ENCODE data around the gene PEX12. TPM values are rescaled to one million over a fixed set of nuclear protein-coding genes. Genes with fewer than 3 reads are reported as not detected.

PEX12 gene
- 2.4 and 3.9 TPM in 2 replicates for total RNA-seq (2014; rRNA removed)
- Bru-seq, nascent RNA: percentile 59 among the genes with signal in this experiment
- percentile 63 among the genes with signal in this experiment for BruChase-seq, experiment 1, labeled RNA remaining after a 6-hour chase
- BruChase-seq, experiment 2, labeled RNA remaining after a 2-hour chase: percentile 84 among the genes with signal in this experiment
- long read RNA-seq, transcript PEX12-201 (3 exons, 2,675 nt): major isoform, 14 of 17 reads
- long read RNA-seq, partial matches to known transcripts: 3 of 17 reads
- long read RNA-seq, other reads (novel, unspliced or antisense): 0 of 17 reads

DNA sequence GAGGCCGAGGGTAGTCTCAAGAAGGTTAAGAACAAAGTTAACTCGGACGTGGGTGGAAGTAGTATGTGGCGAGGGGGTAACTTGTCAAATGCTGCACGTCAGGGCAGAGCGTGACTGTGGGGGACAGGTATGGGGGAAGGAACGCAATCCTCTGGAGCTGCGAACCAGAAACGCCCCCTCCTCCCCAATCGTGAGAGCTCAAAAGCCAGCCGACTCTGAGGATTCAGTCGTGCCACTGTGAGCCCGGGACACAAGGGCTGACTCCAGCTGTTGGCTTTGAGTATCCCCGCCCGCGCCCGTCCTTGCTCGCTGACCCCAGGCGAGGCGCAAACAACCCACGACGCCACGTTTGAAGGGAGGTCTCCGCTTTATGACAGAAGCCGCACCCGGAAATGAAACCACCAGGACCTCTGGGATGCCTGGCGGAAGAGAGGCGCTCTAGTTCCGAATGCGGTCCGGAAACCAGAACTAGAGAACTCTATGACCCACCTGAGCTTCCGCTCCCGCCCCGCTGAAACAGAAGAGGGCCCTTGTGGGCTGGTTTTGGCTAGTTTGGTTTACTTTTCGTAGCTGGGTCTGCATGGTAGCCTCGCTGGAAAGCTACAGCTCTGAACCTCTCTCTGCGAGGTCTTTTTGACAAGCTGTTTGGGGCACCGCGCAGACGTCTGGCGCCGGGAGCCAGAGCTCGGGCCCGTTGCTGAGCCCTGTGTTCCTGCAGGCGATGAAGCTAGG is at the start of gene PEX12:
TSS of gene PEX12 (minus strand) at position 375 of the 732 bp plus-strand sequence. CDS start 550 bp downstream, outside the sequence.
- CTCF ChIA-PET: interaction anchor here (0.8 kb wide), 1 partner anchor 23 kb away, joined by 4 read pairs; no protein-coding TSS in a partner anchor
- Histone ChIP-seq H3K4me2 (ENCODE audit: low read length) (peak within 1 kb of the TSS; percentile 93), H3K4me3 (ENCODE audit: low read length) (peak within 1 kb of the TSS; percentile 90), H3K9me2 (replicated peaks; ENCODE audit: low read length) (no peaks in the 10 kb centered on the region), H3K36me3 (ENCODE audit: low read depth, low read length) (peaks cover 3% of the 10 kb centered on the region; the same call in 1 of the 2 replicates), H3F3A (ENCODE audit: low read length, unreplicated experiment) (peaks cover 3% of the 10 kb centered on the region), H3K4me1 (ENCODE audit: insufficient read depth, low read length) (peaks cover 18% of the 10 kb centered on the region), H3K9ac (ENCODE audit: low read length) (peak within 1 kb of the TSS; percentile 94), H3K79me2 (ENCODE audit: low read length) (peaks cover 17% of the 10 kb centered on the region), H3K27me3 (ENCODE audit: low read length) (no peaks in the 10 kb centered on the region), H2AFZ (ENCODE audit: low read length) (peak within 1 kb of the TSS; percentile 85), H4K20me1 (ENCODE audit: low read length) (no peaks in the 10 kb centered on the region), H3K9me3 (ENCODE audit: low read length) (no peaks in the 10 kb centered on the region), H3K27ac (ENCODE audit: low read length) (peak within 1 kb of the TSS; percentile 58)
- no peak for TF ChIP-seq EZH2phosphoT487 (IDR thresholded peaks at IDR 0.05; ENCODE audit: borderline replicate concordance, low read length)
- no peak for TF ChIP-seq CTCF (conservative IDR thresholded peaks at IDR 0.05; ENCODE audit: low read depth, low read length)
- no peak for TF ChIP-seq EZH2 (IDR thresholded peaks at IDR 0.05; ENCODE audit: low read length, unreplicated experiment)
- POLR2A ChIA-PET (ENCODE audit: unreplicated experiment): interaction anchor here (0.5 to 1.0 kb wide), 3 partner anchors 10 to 338 kb away, joined by 3 to 4 read pairs (median 3); no protein-coding TSS in a partner anchor
- TSS peak; percentile 86 for BruUV-seq (replicated peaks)
- DNase-seq (peak; percentile 84), ATAC-seq (peak; percentile 95)
- intact Hi-C loops (cut with micrococcal nuclease): no loop called here

- DNase-seq (no peak), ATAC-seq (no peak)
- Histone ChIP-seq H3K4me3 (ENCODE audit: low read length) (no peak overlapping the region), H3K4me1 (ENCODE audit: insufficient read depth, low read length) (peaks cover 9% of the 10 kb centered on the region), H4K20me1 (ENCODE audit: low read length) (no peaks in the 10 kb centered on the region), H3K9me2 (replicated peaks; ENCODE audit: low read length) (no peaks in the 10 kb centered on the region), H3K9me3 (ENCODE audit: low read length) (no peaks in the 10 kb centered on the region), H3K9ac (ENCODE audit: low read length) (no peak overlapping the region), H3K79me2 (ENCODE audit: low read length) (no peaks in the 10 kb centered on the region), H3K27ac (ENCODE audit: low read length) (no peak overlapping the region), H3K27me3 (ENCODE audit: low read length) (no peaks in the 10 kb centered on the region), H2AFZ (ENCODE audit: low read length) (no peak overlapping the region), H3F3A (ENCODE audit: low read length, unreplicated experiment) (peaks cover 4% of the 10 kb centered on the region), H3K36me3 (ENCODE audit: low read depth, low read length) (peaks cover 33% of the 10 kb centered on the region), H3K4me2 (ENCODE audit: low read length) (no peak overlapping the region)
- ChIA-PET POLR2A (ENCODE audit: unreplicated experiment) (no interaction called here), CTCF (no interaction called here)
- no TSS peak for BruUV-seq (replicated peaks)
- no peak for TF ChIP-seq EZH2phosphoT487 (IDR thresholded peaks at IDR 0.05; ENCODE audit: borderline replicate concordance, low read length)
- no peak for TF ChIP-seq CTCF (conservative IDR thresholded peaks at IDR 0.05; ENCODE audit: low read depth, low read length)
- TF ChIP-seq EZH2 (IDR thresholded peaks at IDR 0.05; ENCODE audit: low read length, unreplicated experiment): no peak
- intact Hi-C loops (cut with micrococcal nuclease): no loop called here
Measured at GRCh38 chr17:35627417-35627816, 49.0 kb upstream of the PEX12 start.
